ENCODE measurements around the gene RNF207. TPM values are rescaled to one million over a fixed set of nuclear protein-coding genes. Genes with fewer than 3 reads are reported as not detected.

Gene RNF207
- total RNA-seq, 4 donors from 2014 or later = 4.6 to 9.8 (median 9.5) TPM

GRCh38 chr1:6207075-6207885 is 1.4 kb downstream of the RNF207 start:
- H3K36me3 ChIP-seq = no peaks in the 10 kb centered on the region
- no peak overlapping the region for H3K4me3 ChIP-seq
- H3K27ac ChIP-seq = no peak overlapping the region
- peaks cover 43% of the 10 kb centered on the region for H3K4me1 ChIP-seq
- H3K27me3 ChIP-seq = peaks cover 32% of the 10 kb centered on the region
- no peaks in the 10 kb centered on the region for H3K9me3 ChIP-seq
- no peak for TF ChIP-seq EP300 (IDR thresholded peaks at IDR 0.05)
- TF ChIP-seq CTCF (IDR thresholded peaks at IDR 0.05) = no peak
- no peak for TF ChIP-seq POLR2AphosphoS5 (IDR thresholded peaks at IDR 0.05)
- no peak for DNase-seq (ENCODE audit: low spot score in 2 of 2)
- WGBS = 92% methylated on average over 10 of the region's 19 CpGs

GRCh38 chr1:6207921-6208320 is 2.0 kb downstream of the RNF207 start:
- no peak for DNase-seq (ENCODE audit: low spot score in 2 of 2)
- Histone ChIP-seq H3K27ac (no peak overlapping the region), H3K9me3 (no peaks in the 10 kb centered on the region), H3K27me3 (peaks cover 32% of the 10 kb centered on the region), H3K4me1 (peaks cover 43% of the 10 kb centered on the region), H3K4me3 (no peak overlapping the region), H3K36me3 (no peaks in the 10 kb centered on the region)
- WGBS = 90% methylated on average over 10 of the region's 10 CpGs
- TF ChIP-seq CTCF (IDR thresholded peaks at IDR 0.05) = no peak
- TF ChIP-seq POLR2AphosphoS5 (IDR thresholded peaks at IDR 0.05) = no peak

DNA sequence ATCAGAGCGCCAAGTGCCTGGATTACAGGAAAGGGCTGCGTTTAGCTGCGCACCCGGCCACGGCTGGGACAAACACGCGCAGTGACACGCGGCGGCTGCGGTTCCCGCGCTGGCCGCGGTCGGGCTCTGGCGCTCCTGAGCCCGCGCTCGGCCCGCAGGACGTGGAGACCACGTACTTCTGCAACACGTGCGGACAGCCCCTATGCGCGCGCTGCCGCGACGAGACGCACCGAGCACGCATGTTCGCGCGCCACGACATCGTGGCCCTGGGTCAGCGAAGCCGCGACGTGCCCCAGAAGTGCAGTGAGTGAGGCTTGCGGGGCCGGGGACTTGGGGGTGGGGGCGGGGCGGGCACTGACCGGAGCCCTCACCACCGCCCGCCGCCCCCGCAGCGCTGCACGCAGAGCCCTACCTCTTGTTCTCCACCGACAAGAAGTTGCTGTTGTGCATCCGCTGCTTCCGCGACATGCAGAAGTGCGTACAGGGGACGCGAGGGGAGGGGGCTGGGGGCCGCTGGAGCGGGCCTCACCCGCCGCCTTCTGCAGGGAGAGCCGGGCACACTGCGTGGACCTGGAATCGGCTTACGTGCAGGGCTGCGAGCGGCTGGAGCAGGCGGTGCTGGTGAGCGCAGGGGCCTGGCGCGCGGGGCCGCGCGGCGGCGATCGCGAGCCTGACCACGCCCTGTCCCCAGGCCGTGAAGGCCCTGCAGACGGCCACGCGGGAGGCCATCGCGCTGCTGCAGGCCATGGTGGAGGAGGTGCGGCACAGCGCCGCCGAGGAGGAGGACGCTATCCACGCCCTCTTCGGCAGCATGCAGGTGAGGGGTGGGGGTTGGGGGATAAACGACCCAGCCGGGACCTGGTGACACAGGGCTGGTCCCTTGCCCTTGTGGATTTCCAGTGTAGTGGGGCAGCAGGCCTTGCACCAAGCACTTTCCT is 3.1 kb downstream of the RNF207 start:
- TF ChIP-seq POLR2A (IDR thresholded peaks at IDR 0.05) (no peak), CTCF (IDR thresholded peaks at IDR 0.05) (peak; percentile 38 to 76)
- Histone ChIP-seq H3K4me3 (peak overlapping the region; percentile 51), H3K4me1 (peaks cover 43% of the 10 kb centered on the region)

GRCh38 chr1:6209661-6210580 is 4.0 kb downstream of the RNF207 start:
- H3K36me3 ChIP-seq = no peaks in the 10 kb centered on the region
- H3K27me3 ChIP-seq = peaks cover 32% of the 10 kb centered on the region
- no peak for DNase-seq (ENCODE audit: low spot score in 2 of 2)
- TF ChIP-seq CTCF (IDR thresholded peaks at IDR 0.05) (no peak), POLR2A (IDR thresholded peaks at IDR 0.05) (no peak), EP300 (IDR thresholded peaks at IDR 0.05) (no peak), POLR2AphosphoS5 (IDR thresholded peaks at IDR 0.05) (no peak)
- no peak overlapping the region for H3K27ac ChIP-seq
- H3K4me3 ChIP-seq = no peak overlapping the region
- H3K9me3 ChIP-seq = no peaks in the 10 kb centered on the region
- H3K4me1 ChIP-seq = peaks cover 40% of the 10 kb centered on the region
- WGBS = 75% methylated on average over 5 of the region's 17 CpGs

More for the DNA sequence above, 3.1 kb downstream of the RNF207 start:
- H3K36me3 ChIP-seq = no peaks in the 10 kb centered on the region
- no peaks in the 10 kb centered on the region for H3K9me3 ChIP-seq
- 7% methylated on average over 3 of the region's 99 CpGs for WGBS
- peaks cover 32% of the 10 kb centered on the region for H3K27me3 ChIP-seq
- no peak overlapping the region for H3K27ac ChIP-seq
- DNase-seq (ENCODE audit: low spot score in 2 of 2) = no peak
